M059J (cell line): ENCODE measurements around the gene IKBIP. TPM values are rescaled to one million over a fixed set of nuclear protein-coding genes. Genes with fewer than 3 reads are reported as not detected.
"Not testable (repeated sequence)": the region's sequence is repeated elsewhere in the genome, so short reads cannot be mapped to it uniquely, and the experiment has no call there.

Experiments
- DNase-seq: peaks from one replicate; pipeline ENCODE4 v3.0.0-alpha.2; 2012; ENCODE audit warnings: low read depth
- total RNA-seq: library from RNA; depleted of rRNA; stranded (reverse); fragments of >200 nt; shearing (Covaris generic); gene quantifications from 2 replicates; pipeline ENCODE4 v1.2.3, GENCODE V29; 2014

Gene IKBIP
- total RNA-seq, 1 experiment from 2014 or later = 92.7 TPM

GRCh38 chr12:98637068-98637467 is 7.5 kb downstream of the IKBIP start:
- DNase-seq = no peak

GRCh38 chr12:98635657-98636323 is 8.8 kb downstream of the IKBIP start:
- DNase-seq = peak; percentile 88

- no peak for DNase-seq
Observed at GRCh38 chr12:98618952-98619351, 25.6 kb downstream of the IKBIP start.

- DNase-seq = no peak
Observed at GRCh38 chr12:98612696-98613334, 31.8 kb downstream of the IKBIP start.

- DNase-seq = no peak
Observed at GRCh38 chr12:98610596-98610995, 34.0 kb downstream of the IKBIP start.

GRCh38 chr12:98606359-98606988 is 38.1 kb downstream of the IKBIP start:
- DNase-seq = no peak

- DNase-seq = no peak
Observed at GRCh38 chr12:98601924-98602323, 42.7 kb downstream of the IKBIP start.

- DNase-seq = not testable (repeated sequence)
Observed at GRCh38 chr12:98597313-98597712, 47.3 kb downstream of the IKBIP start.

- DNase-seq = peak; percentile 70
Observed at GRCh38 chr12:98595243-98595988, 49.2 kb downstream of the IKBIP start.

- peak; percentile 46 for DNase-seq
Observed at GRCh38 chr12:98594050-98594835, 50.3 kb downstream of the IKBIP start.

GRCh38 chr12:98593351-98594049 is 51.1 kb downstream of the IKBIP start, which contains the start of gene SLC25A3:
TSS of gene SLC25A3 (plus strand) at chr12:98593686. CDS start at chr12:98593979, 293 bp downstream.
- DNase-seq = peak; percentile 96

- DNase-seq = no peak
Observed at GRCh38 chr12:98592825-98593322, 51.7 kb downstream of the IKBIP start.

GRCh38 chr12:98591209-98591608 is 53.4 kb downstream of the IKBIP start:
- peak; percentile 12 for DNase-seq

GRCh38 chr12:98587084-98587483 is 57.5 kb downstream of the IKBIP start:
- DNase-seq = no peak

- DNase-seq = peak; percentile 75
Observed at GRCh38 chr12:98582093-98582492, 62.5 kb downstream of the IKBIP start.

GRCh38 chr12:98581101-98581500 is 63.5 kb downstream of the IKBIP start:
- no peak for DNase-seq

- DNase-seq = no peak
Observed at GRCh38 chr12:98580695-98581094, 63.9 kb downstream of the IKBIP start.

GRCh38 chr12:98579835-98580234 is 64.8 kb downstream of the IKBIP start:
- no peak for DNase-seq

- no peak for DNase-seq
Observed at GRCh38 chr12:98579347-98579746, 65.2 kb downstream of the IKBIP start.

- peak; percentile 75 for DNase-seq
Observed at GRCh38 chr12:98578821-98579220, 65.8 kb downstream of the IKBIP start.

GRCh38 chr12:98578392-98578791 is 66.2 kb downstream of the IKBIP start:
- no peak for DNase-seq
